Panc1 (cell line): ENCODE results near the gene TNRC6C. TPM values are rescaled to one million over a fixed set of nuclear protein-coding genes. Genes with fewer than 3 reads are reported as not detected.

Experiments
- ATAC-seq: fragments of 200-7000 bp; cut with Tn5 transposase; 2 replicates; pipeline ENCODE4 v1.9.1; 2020; ENCODE audit warnings: mild to moderate bottlenecking, moderate library complexity
- BruUV-seq: library from RNA; stranded (reverse); fragments of 400-500 nt; replicated peaks from 2 replicates; lab custom pipeline; 2021; lab: Mats Ljungman, UMichigan
- CTCF ChIA-PET: fragments of 300-600 bp; sonication (Branson Sonifier 250); formaldehyde crosslinking; loops from one replicate; lab custom pipeline; 2022; ENCODE audit warnings: antibody characterized with exemption; lab: Charles Lee
- POLR2A ChIA-PET: fragments of 300-600 bp; sonication (Branson Sonifier 250); formaldehyde crosslinking; loops from one replicate; lab custom pipeline; 2022; ENCODE audit warnings: antibody characterized with exemption; lab: Charles Lee
- DNase-seq: peaks from one replicate; pipeline ENCODE4 v3.0.0-alpha.2; 2010; ENCODE audit warnings: low read depth, low spot score
- H3K27ac ChIP-seq: 2 replicates; pipeline ENCODE4 v1.5.1; 2011; ENCODE audit warnings: mild to moderate bottlenecking, low read length, inconsistent platforms
- H3K27me3 ChIP-seq: fragments of 200-500 bp; sonication (Bioruptor generic); 2 replicates; pipeline ENCODE4 v1.6.0; 2014; ENCODE audit warnings: low read length, inconsistent platforms; ENCODE audit not compliant: control insufficient read depth, insufficient read depth
- H3K36me3 ChIP-seq: fragments of 200-500 bp; sonication (Bioruptor generic); 2 replicates; pipeline ENCODE4 v1.5.1; 2014; ENCODE audit warnings: inconsistent platforms, mild to moderate bottlenecking, low read length, moderate library complexity; ENCODE audit not compliant: control insufficient read depth, insufficient read depth
- H3K4me1 ChIP-seq: 2 replicates; pipeline ENCODE4 v1.5.1; 2011; ENCODE audit warnings: inconsistent platforms, mild to moderate bottlenecking, low read length, moderate library complexity; ENCODE audit not compliant: control insufficient read depth, insufficient read depth
- H3K4me3 ChIP-seq, 2 experiments: 2 replicates each; pipeline ENCODE4 v1.5.1; 2011 to 2012; ENCODE audit warnings: low read depth in 2 of 2, low read length in 2 of 2, mild to moderate bottlenecking in 2 of 2, inconsistent platforms in 1 of 2, moderate library complexity in 1 of 2
- H3K9me3 ChIP-seq: fragments of 200-500 bp; sonication (Bioruptor generic); 2 replicates; pipeline ENCODE4 v1.5.1; 2014; ENCODE audit warnings: low read depth, mild to moderate bottlenecking, inconsistent platforms, low read length, moderate library complexity; ENCODE audit not compliant: control insufficient read depth, insufficient read depth
- CTCF ChIP-seq: fragments of 450-650 bp; IDR thresholded peaks from 2 replicates; pipeline ENCODE4 v1.5.1; 2017; ENCODE audit warnings: mild to moderate bottlenecking
- POLR2AphosphoS5 ChIP-seq: IDR thresholded peaks from 2 replicates; pipeline ENCODE4 v1.6.1; 2012; ENCODE audit warnings: mild to moderate bottlenecking, low read depth, low read length, moderate library complexity
- REST ChIP-seq, 2 experiments: IDR thresholded peaks; 2 replicates each; pipeline ENCODE4 v1.6.1; 2011 to 2012; ENCODE audit warnings: low read depth in 2 of 2, control low read depth in 1 of 2, low read length in 1 of 2, mild to moderate bottlenecking in 1 of 2, moderate library complexity in 1 of 2; ENCODE audit not compliant: insufficient read depth in 1 of 2
- SIN3A ChIP-seq: IDR thresholded peaks from 2 replicates; pipeline ENCODE4 v1.6.1; 2012; ENCODE audit warnings: low read depth, mild to moderate bottlenecking, low read length, moderate library complexity, borderline replicate concordance; ENCODE audit not compliant: insufficient read depth
- TCF7L2 ChIP-seq: IDR thresholded peaks from 2 replicates; pipeline ENCODE4 v1.6.1; 2011; ENCODE audit warnings: mild to moderate bottlenecking, low read depth, low read length, inconsistent platforms
- in situ Hi-C: cut with HindIII; loops from 2 replicates; pipeline ENCODE4 v1.10.0; 2016; ENCODE audit warnings: low sequenced_read_pairs, low pct_unique_long_range_greater_than_20kb
- intact Hi-C: fragments of 100-400 bp; cut with micrococcal nuclease; formaldehyde crosslinking; loops from one replicate; pipeline ENCODE4 v1.10.0; 2022; ENCODE audit not compliant: unreplicated experiment
- total RNA-seq: library from RNA; stranded (reverse); gene quantifications from one replicate; pipeline ENCODE4 v1.2.1, GENCODE V29; 2021; ENCODE audit not compliant: unreplicated experiment

Gene TNRC6C
- total RNA-seq, 1 experiment from 2014 or later, result 10.1 TPM

- Histone ChIP-seq H3K27ac (no peak overlapping the region), H3K4me1 (peaks cover 14% of the 10 kb centered on the region), H3K27me3 (no peaks in the 10 kb centered on the region), H3K36me3 (no peaks in the 10 kb centered on the region), H3K9me3 (no peaks in the 10 kb centered on the region), H3K4me3 (no peak overlapping the region)
- DNase-seq (no peak), ATAC-seq (no peak)
- POLR2A ChIA-PET, result no interaction called here
- in situ Hi-C loops, result no loop called here
- no TSS peak for BruUV-seq
- CTCF ChIA-PET, result no interaction called here
- no peak for TF ChIP-seq POLR2AphosphoS5
- TF ChIP-seq SIN3A, result no peak
- no peak for TF ChIP-seq CTCF
- no peak for TF ChIP-seq TCF7L2
- no peak for TF ChIP-seq REST (IDR thresholded peaks at IDR 0.05; ENCODE audit: insufficient read depth in 1 of 2, low read depth in 2 of 2, low read length in 1 of 2)
- intact Hi-C loops, result no loop called here
Observed at GRCh38 chr17:78121801-78122215, 163.3 kb downstream of the TNRC6C start.

DNA sequence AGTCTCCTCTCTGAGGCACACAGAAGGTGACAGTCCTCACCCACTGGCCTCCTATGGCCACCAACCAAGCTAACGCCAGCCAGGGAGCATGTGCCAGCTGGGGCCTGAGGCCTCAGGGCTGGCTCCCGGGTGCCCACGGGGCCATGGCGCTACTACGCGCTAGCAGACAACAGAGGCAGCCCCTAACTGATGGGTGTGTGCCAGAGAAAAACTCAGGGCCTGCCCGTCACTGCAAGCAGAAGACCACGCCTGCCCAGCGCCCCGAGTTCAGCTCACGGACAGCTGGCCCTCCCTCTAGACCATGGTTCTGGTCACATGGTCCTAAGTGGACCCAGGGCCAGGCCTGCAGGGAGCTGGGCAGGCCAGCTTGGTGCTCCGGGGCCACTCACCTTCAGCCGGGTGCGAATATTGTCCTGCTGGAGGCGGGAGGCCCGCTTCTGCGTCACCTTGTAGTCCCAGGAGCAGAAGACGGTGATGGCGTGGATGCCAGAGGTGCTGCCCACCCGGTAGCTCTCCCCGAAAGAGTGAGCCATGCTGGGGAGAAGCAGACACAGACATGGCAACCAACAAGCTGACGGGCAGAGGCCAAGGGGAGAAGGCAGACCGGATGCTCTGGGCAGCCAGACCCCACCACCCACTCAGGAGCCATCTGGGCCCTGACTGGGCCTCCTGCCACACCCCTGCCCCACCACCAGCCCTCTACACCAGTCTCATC is 163.9 kb downstream of the TNRC6C start:
- H3K27ac ChIP-seq, result no peak overlapping the region

More for the DNA sequence above, 163.9 kb downstream of the TNRC6C start:
- in situ Hi-C loops, result no loop called here
- CTCF ChIA-PET, result no interaction called here
- intact Hi-C loops, result no loop called here
- DNase-seq (no peak), ATAC-seq (no peak)
- Histone ChIP-seq H3K36me3 (no peaks in the 10 kb centered on the region), H3K9me3 (no peaks in the 10 kb centered on the region), H3K4me3 (no peak overlapping the region), H3K4me1 (peaks cover 20% of the 10 kb centered on the region), H3K27me3 (no peaks in the 10 kb centered on the region)
- POLR2A ChIA-PET, result no interaction called here
- BruUV-seq, result no TSS peak
- no peak for TF ChIP-seq TCF7L2
- no peak for TF ChIP-seq SIN3A
- TF ChIP-seq CTCF, result no peak
- TF ChIP-seq REST (IDR thresholded peaks at IDR 0.05; ENCODE audit: insufficient read depth in 1 of 2, low read depth in 2 of 2, low read length in 1 of 2), result no peak
- TF ChIP-seq POLR2AphosphoS5, result no peak
